ENCODE data around the gene KRTCAP2. TPM values are rescaled to one million over a fixed set of nuclear protein-coding genes. Genes with fewer than 3 reads are reported as not detected.

The KRTCAP2 gene
- total and polyA plus RNA-seq, 10 of the 15 experiments (the other 5 are each of a cell fraction or from before 2014, with no cell fraction given) = 61.3 to 238 (median 141) TPM

DNA sequence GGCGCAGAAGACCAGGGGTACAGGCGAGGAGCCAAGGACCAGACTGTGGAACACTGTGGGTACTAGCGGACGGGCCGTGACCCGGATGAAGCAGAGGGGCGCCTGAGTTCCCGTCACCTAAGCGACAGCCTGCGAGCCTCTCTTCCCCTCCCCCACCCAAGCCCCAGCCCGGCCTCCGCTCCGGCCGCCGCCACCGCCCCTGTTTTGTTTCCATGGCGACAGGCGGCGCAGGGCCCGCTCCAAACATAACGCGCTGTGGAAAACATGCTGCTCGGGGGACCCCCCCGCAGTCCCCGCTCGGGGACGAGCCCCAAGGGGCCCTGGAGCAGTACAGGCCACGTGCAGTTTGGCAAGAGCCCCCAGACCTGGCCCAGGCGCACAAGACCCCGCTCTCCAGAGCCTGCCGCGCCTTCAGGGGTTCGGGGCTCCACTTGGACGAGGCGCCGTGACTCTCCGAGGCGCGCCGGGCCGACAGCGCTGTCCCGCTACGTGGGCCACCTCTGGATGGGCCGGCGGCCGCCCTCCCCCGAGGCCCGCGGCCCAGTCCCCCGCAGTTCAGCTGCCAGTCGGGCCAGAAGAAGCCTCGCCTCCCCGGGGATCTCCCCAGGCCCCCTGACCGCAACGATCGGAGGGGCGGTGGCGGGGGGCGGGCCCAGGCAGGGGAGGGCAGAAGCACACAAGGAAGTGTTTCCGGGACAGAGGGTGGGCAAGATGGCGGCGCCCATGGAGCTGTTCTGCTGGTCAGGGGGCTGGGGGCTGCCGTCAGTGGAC lies 35.6 kb upstream of the KRTCAP2 start, which contains the start of gene MTX1 (continued):
- TF ChIP-seq MEF2B (IDR thresholded peaks at IDR 0.05; ENCODE audit: partially characterized antibody, poor library complexity, severe bottlenecking) (peak; percentile 89), SMC3 (IDR thresholded peaks at IDR 0.05; ENCODE audit: borderline replicate concordance, low read length) (no peak), RB1 (IDR thresholded peaks at IDR 0.05; ENCODE audit: borderline replicate concordance) (no peak), BCLAF1 (IDR thresholded peaks at IDR 0.05) (no peak), HDAC2 (IDR thresholded peaks at IDR 0.05) (no peak), SMARCA5 (IDR thresholded peaks at IDR 0.05) (peak; percentile 95), ZSCAN29 (IDR thresholded peaks at IDR 0.05) (no peak), MTA3 (IDR thresholded peaks at IDR 0.05; ENCODE audit: borderline replicate concordance, low read length) (no peak), GABPA (IDR thresholded peaks at IDR 0.05; ENCODE audit: low read depth) (peak; percentile 85), ZNF217 (IDR thresholded peaks at IDR 0.05) (0 out of 2 replicates have a peak, but pooled peaks have one; percentile 17), IRF3 (IDR thresholded peaks at IDR 0.05) (no peak), SREBF2 (IDR thresholded peaks at IDR 0.05; ENCODE audit: low read length) (no peak), TCF12 (IDR thresholded peaks at IDR 0.05; ENCODE audit: low read depth, low read length) (0 out of 2 replicates have a peak, but pooled peaks have one; percentile 24), SMAD1 (IDR thresholded peaks at IDR 0.05; ENCODE audit: low read depth, partially characterized antibody) (no peak), ZBTB11 (CRISPR knock-in tag; IDR thresholded peaks at IDR 0.05) (no peak), SREBF1 (IDR thresholded peaks at IDR 0.05; ENCODE audit: low read length) (0 out of 2 replicates have a peak, but pooled peaks have one; percentile 43), TAF1 (IDR thresholded peaks at IDR 0.05; ENCODE audit: borderline replicate concordance, low read depth, low read length) (0 out of 2 replicates have a peak, but pooled peaks have one; percentile 10), RUNX3 (IDR thresholded peaks at IDR 0.05; ENCODE audit: low read length) (peak; percentile 86)
- TF ChIP-seq, protein P1, sequence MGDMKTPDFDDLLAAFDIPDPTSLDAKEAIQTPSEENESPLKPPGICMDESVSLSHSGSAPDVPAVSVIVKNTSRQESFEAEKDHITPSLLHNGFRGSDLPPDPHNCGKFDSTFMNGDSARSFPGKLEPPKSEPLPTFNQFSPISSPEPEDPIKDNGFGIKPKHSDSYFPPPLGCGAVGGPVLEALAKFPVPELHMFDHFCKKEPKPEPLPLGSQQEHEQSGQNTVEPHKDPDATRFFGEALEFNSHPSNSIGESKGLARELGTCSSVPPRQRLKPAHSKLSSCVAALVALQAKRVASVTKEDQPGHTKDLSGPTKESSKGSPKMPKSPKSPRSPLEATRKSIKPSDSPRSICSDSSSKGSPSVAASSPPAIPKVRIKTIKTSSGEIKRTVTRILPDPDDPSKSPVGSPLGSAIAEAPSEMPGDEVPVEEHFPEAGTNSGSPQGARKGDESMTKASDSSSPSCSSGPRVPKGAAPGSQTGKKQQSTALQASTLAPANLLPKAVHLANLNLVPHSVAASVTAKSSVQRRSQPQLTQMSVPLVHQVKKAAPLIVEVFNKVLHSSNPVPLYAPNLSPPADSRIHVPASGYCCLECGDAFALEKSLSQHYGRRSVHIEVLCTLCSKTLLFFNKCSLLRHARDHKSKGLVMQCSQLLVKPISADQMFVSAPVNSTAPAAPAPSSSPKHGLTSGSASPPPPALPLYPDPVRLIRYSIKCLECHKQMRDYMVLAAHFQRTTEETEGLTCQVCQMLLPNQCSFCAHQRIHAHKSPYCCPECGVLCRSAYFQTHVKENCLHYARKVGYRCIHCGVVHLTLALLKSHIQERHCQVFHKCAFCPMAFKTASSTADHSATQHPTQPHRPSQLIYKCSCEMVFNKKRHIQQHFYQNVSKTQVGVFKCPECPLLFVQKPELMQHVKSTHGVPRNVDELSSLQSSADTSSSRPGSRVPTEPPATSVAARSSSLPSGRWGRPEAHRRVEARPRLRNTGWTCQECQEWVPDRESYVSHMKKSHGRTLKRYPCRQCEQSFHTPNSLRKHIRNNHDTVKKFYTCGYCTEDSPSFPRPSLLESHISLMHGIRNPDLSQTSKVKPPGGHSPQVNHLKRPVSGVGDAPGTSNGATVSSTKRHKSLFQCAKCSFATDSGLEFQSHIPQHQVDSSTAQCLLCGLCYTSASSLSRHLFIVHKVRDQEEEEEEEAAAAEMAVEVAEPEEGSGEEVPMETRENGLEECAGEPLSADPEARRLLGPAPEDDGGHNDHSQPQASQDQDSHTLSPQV (IDR thresholded peaks at IDR 0.05) = no peak

Measured in GM12878 (cell line).